Measurements from ENCODE around the gene CD300LG.

GRCh38 chr17:43825567-43825966 is 21.4 kb upstream of the CD300LG start:
- TF ChIP-seq GLIS3 (CRISPR knock-in tag; IDR thresholded peaks at IDR 0.05) = no peak
- TF ChIP-seq RARB (CRISPR knock-in tag; IDR thresholded peaks at IDR 0.05) = no peak
- TF ChIP-seq PATZ1 (CRISPR knock-in tag; IDR thresholded peaks at IDR 0.05; ENCODE audit: borderline replicate concordance) = no peak
- TF ChIP-seq BACH2 (CRISPR knock-in tag; IDR thresholded peaks at IDR 0.05; ENCODE audit: borderline replicate concordance) = no peak
- no peak for TF ChIP-seq ZNF8 (CRISPR knock-in tag; IDR thresholded peaks at IDR 0.05)
- TF ChIP-seq CSDC2 (CRISPR knock-in tag; IDR thresholded peaks at IDR 0.05) = no peak
- no peak for TF ChIP-seq ZFP30 (CRISPR knock-in tag; IDR thresholded peaks at IDR 0.05)
- TF ChIP-seq ARNTL (CRISPR knock-in tag; IDR thresholded peaks at IDR 0.05; ENCODE audit: borderline replicate concordance, low read depth) = no peak
- no peak for TF ChIP-seq ESRRG (CRISPR knock-in tag; IDR thresholded peaks at IDR 0.05)
- TF ChIP-seq ZFP3 (CRISPR knock-in tag; IDR thresholded peaks at IDR 0.05) = no peak
- TF ChIP-seq ZNF70 (CRISPR knock-in tag; IDR thresholded peaks at IDR 0.05) = no peak
- TF ChIP-seq CREB5 (CRISPR knock-in tag; IDR thresholded peaks at IDR 0.05; ENCODE audit: low read depth) = no peak
- TF ChIP-seq TCF4 (CRISPR knock-in tag; IDR thresholded peaks at IDR 0.05; ENCODE audit: borderline replicate concordance) = no peak
- no peak for TF ChIP-seq CSRNP3 (CRISPR knock-in tag; IDR thresholded peaks at IDR 0.05)

All from SK-N-SH treated with all-trans-retinoic acid at 6 μM for 48 hours (cell line).